MM.1S (cell line): ENCODE results near the gene TMEM135.

Experiments used
- DNase-seq: peaks from one replicate; pipeline ENCODE4 v3.0.0-alpha.2; 2015
- H2AFZ ChIP-seq: fragments of 300-600 bp; sonication (generic); 2 replicates; pipeline ENCODE4 v1.6.0; 2016; ENCODE audit warnings: antibody characterized with exemption, low read length
- H3F3A ChIP-seq: fragments of 300-600 bp; sonication (generic); 2 replicates; pipeline ENCODE4 v1.6.1; 2016; ENCODE audit warnings: mild to moderate bottlenecking, antibody characterized with exemption, low read length, moderate library complexity, mixed read lengths; ENCODE audit not compliant: insufficient read depth
- H3K27ac ChIP-seq: fragments of 300-600 bp; sonication (generic); 2 replicates; pipeline ENCODE4 v1.5.1; 2016; ENCODE audit warnings: mild to moderate bottlenecking, low read length
- H3K27me3 ChIP-seq: fragments of 300-600 bp; sonication (generic); replicated peaks from 2 replicates; pipeline ENCODE4 v1.6.0; 2016; ENCODE audit warnings: low read length; ENCODE audit not compliant: insufficient read depth
- H3K36me3 ChIP-seq: fragments of 300-600 bp; sonication (generic); replicated peaks from 2 replicates; pipeline ENCODE4 v1.6.1; 2016; ENCODE audit warnings: mild to moderate bottlenecking, low read length, mixed read lengths; ENCODE audit not compliant: insufficient read depth
- H3K4me1 ChIP-seq: fragments of 300-600 bp; sonication (generic); 2 replicates; pipeline ENCODE4 v1.6.1; 2016; ENCODE audit warnings: low read length, mixed read lengths
- H3K4me2 ChIP-seq: fragments of 300-600 bp; sonication (generic); 2 replicates; pipeline ENCODE4 v1.6.0; 2016; ENCODE audit warnings: low read depth, low read length
- H3K4me3 ChIP-seq: fragments of 300-600 bp; sonication (generic); 2 replicates; pipeline ENCODE4 v1.5.1; 2016; ENCODE audit warnings: low read length, mixed read lengths
- H3K79me2 ChIP-seq: fragments of 300-600 bp; sonication (generic); 2 replicates; pipeline ENCODE4 v1.6.1; 2016; ENCODE audit warnings: mixed run types, low read length, mixed read lengths
- H3K9ac ChIP-seq: fragments of 300-600 bp; sonication (generic); 2 replicates; pipeline ENCODE4 v1.6.1; 2016; ENCODE audit warnings: low read length, mixed read lengths
- H3K9me2 ChIP-seq: fragments of 300-600 bp; sonication (generic); replicated peaks from 2 replicates; pipeline ENCODE4 v1.6.1; 2016; ENCODE audit warnings: mild to moderate bottlenecking, low read length, mixed read lengths; ENCODE audit not compliant: insufficient read depth
- H3K9me3 ChIP-seq: fragments of 300-600 bp; sonication (generic); replicated peaks from 2 replicates; pipeline ENCODE4 v1.6.1; 2016; ENCODE audit warnings: mild to moderate bottlenecking, low read length, mixed read lengths; ENCODE audit not compliant: insufficient read depth
- H4K20me1 ChIP-seq: fragments of 300-600 bp; sonication (generic); 2 replicates; pipeline ENCODE4 v1.6.1; 2016; ENCODE audit warnings: mild to moderate bottlenecking, low read length, moderate library complexity, mixed read lengths; ENCODE audit not compliant: insufficient read depth
- CTCF ChIP-seq: fragments of 300-600 bp; sonication (generic); IDR thresholded peaks from 2 replicates; pipeline ENCODE4 v1.5.1; 2016; ENCODE audit warnings: antibody characterized with exemption, low read length, mixed read lengths
- EZH2 ChIP-seq: fragments of 300-600 bp; sonication (generic); optimal IDR thresholded peaks from 2 replicates; pipeline ENCODE3; 2017; ENCODE audit warnings: low read depth, mild to moderate bottlenecking, antibody characterized with exemption, low read length, mixed read lengths
- EZH2phosphoT487 ChIP-seq: fragments of 300-600 bp; sonication (generic); IDR thresholded peaks from 2 replicates; pipeline ENCODE4 v1.6.1; 2018; ENCODE audit warnings: antibody characterized with exemption, low read length

The TMEM135 gene

GRCh38 chr11:87141322-87141721 is 103.6 kb downstream of the TMEM135 start:
- Histone ChIP-seq H3K9me2 (no peaks in the 10 kb centered on the region), H2AFZ (no peak overlapping the region), H3K9ac (no peak overlapping the region), H3F3A (no peaks in the 10 kb centered on the region), H3K36me3 (no peaks in the 10 kb centered on the region), H3K4me1 (no peaks in the 10 kb centered on the region), H3K9me3 (no peaks in the 10 kb centered on the region), H3K4me2 (no peak overlapping the region), H3K79me2 (no peaks in the 10 kb centered on the region), H3K27ac (no peak overlapping the region), H4K20me1 (no peaks in the 10 kb centered on the region; the same call in 1 of the 2 replicates), H3K4me3 (no peak overlapping the region), H3K27me3 (no peaks in the 10 kb centered on the region)
- no peak for TF ChIP-seq CTCF
- no peak for TF ChIP-seq EZH2
- TF ChIP-seq EZH2phosphoT487: no peak
- no peak for DNase-seq

- Histone ChIP-seq H3K4me2 (no peak overlapping the region), H3K79me2 (no peaks in the 10 kb centered on the region), H3K36me3 (no peaks in the 10 kb centered on the region), H3K9ac (no peak overlapping the region), H3K9me2 (no peaks in the 10 kb centered on the region), H3K9me3 (no peaks in the 10 kb centered on the region), H3K27me3 (no peaks in the 10 kb centered on the region), H3K27ac (no peak overlapping the region), H3F3A (no peaks in the 10 kb centered on the region), H3K4me3 (no peak overlapping the region), H3K4me1 (no peaks in the 10 kb centered on the region), H2AFZ (no peak overlapping the region), H4K20me1 (no peaks in the 10 kb centered on the region; the same call in 1 of the 2 replicates)
- no peak for TF ChIP-seq CTCF
- no peak for TF ChIP-seq EZH2
- TF ChIP-seq EZH2phosphoT487: no peak
- no peak for DNase-seq
Measured at GRCh38 chr11:87141980-87142514, 104.3 kb downstream of the TMEM135 start.

GRCh38 chr11:87142594-87142993 is 104.9 kb downstream of the TMEM135 start:
- H3K4me3 ChIP-seq: no peak overlapping the region
- no peak overlapping the region for H2AFZ ChIP-seq
- H3K4me1 ChIP-seq: no peaks in the 10 kb centered on the region
- H3K27ac ChIP-seq: no peak overlapping the region
- no peaks in the 10 kb centered on the region for H3K9me2 ChIP-seq
- H3K27me3 ChIP-seq: no peaks in the 10 kb centered on the region
- H3K4me2 ChIP-seq: no peak overlapping the region
- H3K79me2 ChIP-seq: no peaks in the 10 kb centered on the region
- no peaks in the 10 kb centered on the region for H3K9me3 ChIP-seq
- no peak overlapping the region for H3K9ac ChIP-seq
- no peaks in the 10 kb centered on the region; the same call in 1 of the 2 replicates for H4K20me1 ChIP-seq
- TF ChIP-seq EZH2phosphoT487 (no peak), EZH2 (no peak), CTCF (no peak)
- no peak for DNase-seq
- no peaks in the 10 kb centered on the region for H3F3A ChIP-seq
- no peaks in the 10 kb centered on the region for H3K36me3 ChIP-seq
